ENCODE data around the gene AVPR2. TPM values are rescaled to one million over a fixed set of nuclear protein-coding genes. Genes with fewer than 3 reads are reported as not detected.

Gene AVPR2
- total RNA-seq, 1 donor from 2014 or later: not detected

DNA sequence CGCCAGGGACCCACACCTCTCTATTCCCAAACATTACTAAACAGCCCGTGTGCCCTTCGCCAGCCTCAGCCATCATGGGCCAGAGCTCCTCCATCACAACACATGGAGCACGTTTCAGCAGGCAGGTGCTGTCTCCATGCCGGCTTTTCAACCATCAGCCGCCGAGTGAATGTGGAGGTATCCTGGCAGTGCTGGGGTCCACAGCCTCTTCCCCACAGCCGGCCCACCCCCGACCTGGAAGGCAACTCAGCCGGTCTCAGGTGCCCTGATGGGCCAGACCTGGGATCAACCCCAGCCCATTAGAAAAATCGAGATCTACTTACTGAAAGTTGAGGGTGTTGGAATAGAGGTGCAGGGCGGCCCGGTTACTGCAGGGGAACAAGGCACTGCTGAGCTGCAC is 27.3 kb downstream of the AVPR2 start:
- H3K9me3 Mint-ChIP-seq (ENCODE audit: low read depth): peaks cover 10% of the 10 kb centered on the region

DNA sequence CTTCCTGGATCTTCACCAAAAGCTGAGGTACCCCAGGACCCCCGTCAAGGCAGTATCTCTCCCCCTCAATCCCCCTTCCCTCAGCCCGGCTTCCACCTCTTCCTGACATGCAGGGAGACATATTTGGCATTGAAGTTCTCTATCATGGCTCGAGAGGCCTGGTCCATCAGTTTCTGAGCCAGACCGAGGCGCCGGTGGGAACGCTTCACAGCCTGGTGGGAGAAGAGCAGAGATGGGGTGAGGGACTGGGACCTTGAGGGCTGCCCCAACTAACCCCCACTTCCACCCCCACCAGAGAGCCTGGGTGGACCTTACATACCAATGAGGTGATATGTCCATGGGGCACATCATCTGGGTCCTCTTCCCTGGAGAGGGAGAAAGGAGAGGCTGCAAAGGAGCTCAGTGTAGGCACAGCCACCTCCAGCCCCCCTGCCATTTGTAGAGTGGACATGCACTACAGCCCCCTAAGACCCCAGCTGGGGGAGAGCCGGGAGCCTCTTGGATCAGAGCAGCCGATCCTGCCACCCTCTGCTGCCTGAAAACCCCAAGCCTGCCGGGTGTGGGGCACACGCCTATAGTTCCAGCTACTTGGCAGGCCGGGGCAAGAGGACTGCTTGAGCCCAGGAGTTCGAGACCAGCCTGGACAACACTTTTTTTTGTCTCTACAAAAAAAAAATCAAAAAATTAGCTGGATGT is 27.9 kb downstream of the AVPR2 start:
- no peak overlapping the region for H3K27ac Mint-ChIP-seq
- no peak overlapping the region for H3K4me3 Mint-ChIP-seq (ENCODE audit: low read depth)

More for the DNA sequence above, 27.3 kb downstream of the AVPR2 start:
- Mint-ChIP-seq H3K4me3 (ENCODE audit: low read depth) (no peak overlapping the region), H3K27ac (no peak overlapping the region), H3K4me1 (ENCODE audit: low read depth) (peaks cover 9% of the 10 kb centered on the region), H3K27me3 (no peaks in the 10 kb centered on the region), H3K36me3 (ENCODE audit: insufficient read depth) (peaks cover 4% of the 10 kb centered on the region)
- DNase-seq (ENCODE audit: low spot score, unreplicated experiment): no peak
- TF ChIP-seq, protein P1, sequence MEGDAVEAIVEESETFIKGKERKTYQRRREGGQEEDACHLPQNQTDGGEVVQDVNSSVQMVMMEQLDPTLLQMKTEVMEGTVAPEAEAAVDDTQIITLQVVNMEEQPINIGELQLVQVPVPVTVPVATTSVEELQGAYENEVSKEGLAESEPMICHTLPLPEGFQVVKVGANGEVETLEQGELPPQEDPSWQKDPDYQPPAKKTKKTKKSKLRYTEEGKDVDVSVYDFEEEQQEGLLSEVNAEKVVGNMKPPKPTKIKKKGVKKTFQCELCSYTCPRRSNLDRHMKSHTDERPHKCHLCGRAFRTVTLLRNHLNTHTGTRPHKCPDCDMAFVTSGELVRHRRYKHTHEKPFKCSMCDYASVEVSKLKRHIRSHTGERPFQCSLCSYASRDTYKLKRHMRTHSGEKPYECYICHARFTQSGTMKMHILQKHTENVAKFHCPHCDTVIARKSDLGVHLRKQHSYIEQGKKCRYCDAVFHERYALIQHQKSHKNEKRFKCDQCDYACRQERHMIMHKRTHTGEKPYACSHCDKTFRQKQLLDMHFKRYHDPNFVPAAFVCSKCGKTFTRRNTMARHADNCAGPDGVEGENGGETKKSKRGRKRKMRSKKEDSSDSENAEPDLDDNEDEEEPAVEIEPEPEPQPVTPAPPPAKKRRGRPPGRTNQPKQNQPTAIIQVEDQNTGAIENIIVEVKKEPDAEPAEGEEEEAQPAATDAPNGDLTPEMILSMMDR (IDR thresholded peaks at IDR 0.05; ENCODE audit: unreplicated experiment): no peak

DNA sequence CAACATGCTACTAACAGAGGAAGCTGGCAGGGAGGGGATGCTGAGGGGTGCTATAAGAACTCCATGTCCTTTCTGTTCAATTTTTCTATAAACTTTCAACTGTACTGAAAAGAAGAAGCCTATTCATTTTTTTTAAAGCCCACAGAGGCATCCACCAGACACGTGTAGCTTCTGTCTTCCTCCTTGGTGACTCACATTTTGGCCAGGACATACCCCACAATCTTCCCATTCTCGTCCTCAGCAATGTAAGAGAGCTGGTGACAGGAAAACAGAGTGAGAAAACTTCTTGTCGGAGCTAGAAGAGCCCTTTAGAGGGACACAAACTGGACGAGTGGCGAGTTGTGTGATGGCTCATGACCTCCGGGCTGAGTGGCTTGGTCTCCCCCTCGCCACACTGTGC is 29.3 kb downstream of the AVPR2 start:
- H3K27me3 Mint-ChIP-seq: no peaks in the 10 kb centered on the region
- H3K9me3 Mint-ChIP-seq (ENCODE audit: low read depth): peaks cover 10% of the 10 kb centered on the region
- no peak for DNase-seq (ENCODE audit: low spot score, unreplicated experiment)
- H3K4me3 Mint-ChIP-seq (ENCODE audit: low read depth): peak overlapping the region; percentile 86
- peaks cover 7% of the 10 kb centered on the region for H3K4me1 Mint-ChIP-seq (ENCODE audit: low read depth)
- TF ChIP-seq, protein P1 (IDR thresholded peaks at IDR 0.05; ENCODE audit: unreplicated experiment): no peak
- no peak overlapping the region for H3K27ac Mint-ChIP-seq
- H3K36me3 Mint-ChIP-seq (ENCODE audit: insufficient read depth): peaks cover 4% of the 10 kb centered on the region

More for the DNA sequence above, 27.9 kb downstream of the AVPR2 start:
- TF ChIP-seq, protein P1 (IDR thresholded peaks at IDR 0.05; ENCODE audit: unreplicated experiment): no peak
- Mint-ChIP-seq H3K9me3 (ENCODE audit: low read depth) (peaks cover 10% of the 10 kb centered on the region), H3K4me1 (ENCODE audit: low read depth) (peaks cover 9% of the 10 kb centered on the region), H3K36me3 (ENCODE audit: insufficient read depth) (peaks cover 4% of the 10 kb centered on the region), H3K27me3 (no peaks in the 10 kb centered on the region)
- no peak for DNase-seq (ENCODE audit: low spot score, unreplicated experiment)

DNA sequence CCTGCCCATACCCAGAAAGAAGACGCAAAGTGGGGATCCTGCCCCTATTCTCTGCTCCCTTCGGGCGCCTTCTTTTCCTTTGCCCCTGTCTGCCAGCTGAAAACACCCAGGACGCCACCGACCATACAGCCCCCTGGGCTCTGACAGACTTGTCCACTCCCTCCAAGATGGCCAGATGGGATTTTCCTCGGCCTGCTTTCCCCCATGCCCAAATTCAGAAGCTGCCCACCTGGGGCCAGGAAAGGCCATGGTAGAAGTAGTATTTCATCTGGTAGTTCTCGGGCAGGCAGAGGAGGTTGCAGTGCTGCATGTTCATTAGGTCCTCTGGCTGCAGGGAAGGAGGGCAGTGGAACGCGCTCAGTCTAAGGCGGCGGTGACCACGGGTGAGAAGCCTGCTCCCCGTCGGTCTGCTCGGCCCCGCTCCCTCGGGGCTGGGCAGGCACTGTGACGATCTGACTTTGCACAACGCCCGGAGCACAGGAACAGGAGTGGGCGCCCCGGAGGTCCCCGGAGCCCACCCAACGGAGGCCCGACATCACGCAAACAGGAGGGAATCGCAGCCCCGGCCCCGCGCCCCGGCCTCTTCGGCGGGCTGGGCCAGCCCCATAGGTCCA is 29.8 kb downstream of the AVPR2 start:
- Mint-ChIP-seq H3K36me3 (ENCODE audit: insufficient read depth) (peaks cover 4% of the 10 kb centered on the region), H3K9me3 (ENCODE audit: low read depth) (peaks cover 7% of the 10 kb centered on the region), H3K27ac (no peak overlapping the region), H3K4me1 (ENCODE audit: low read depth) (peaks cover 5% of the 10 kb centered on the region), H3K4me3 (ENCODE audit: low read depth) (peak overlapping the region; percentile 86), H3K27me3 (no peaks in the 10 kb centered on the region)
- TF ChIP-seq, protein P1 (IDR thresholded peaks at IDR 0.05; ENCODE audit: unreplicated experiment): no peak
- no peak for DNase-seq (ENCODE audit: low spot score, unreplicated experiment)

DNA sequence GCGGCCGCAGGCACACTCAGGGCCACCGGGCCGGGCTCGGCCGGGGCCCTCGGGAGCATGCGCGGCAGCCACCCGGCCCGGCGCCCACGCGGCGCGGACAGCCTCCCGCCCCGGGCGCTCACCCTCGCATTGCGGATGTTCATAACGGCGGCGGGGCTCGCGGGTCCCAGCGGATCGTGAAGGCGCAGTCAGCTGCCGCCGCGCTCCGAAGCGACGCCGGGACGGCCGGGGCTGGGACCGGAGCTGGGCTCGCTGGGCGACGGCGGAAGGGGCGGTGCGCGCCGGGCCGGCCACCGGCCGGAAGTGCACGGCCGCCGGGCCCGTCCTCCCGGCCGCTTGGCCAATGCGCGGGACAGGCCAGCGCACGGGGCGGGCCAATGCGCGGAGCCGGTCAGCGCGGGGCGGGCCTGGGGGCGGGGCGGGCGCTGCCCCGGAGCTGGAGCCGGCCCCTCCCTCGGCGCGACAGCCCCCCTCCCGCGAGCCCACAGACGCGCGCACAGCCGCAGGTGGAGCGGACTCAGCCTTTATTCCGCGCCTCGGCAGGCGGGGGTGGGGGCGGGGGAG is 30.4 kb downstream of the AVPR2 start, which contains the start of gene NAA10:
Gene NAA10, minus strand, starts transcription at position 276 of the 564 bp plus-strand sequence. Its CDS starts 133 bp downstream, at position 143.
- TF ChIP-seq, protein P1 (IDR thresholded peaks at IDR 0.05; ENCODE audit: unreplicated experiment): no peak
- peaks cover 5% of the 10 kb centered on the region for H3K4me1 Mint-ChIP-seq (ENCODE audit: low read depth)
- DNase-seq (ENCODE audit: low spot score, unreplicated experiment): peak; percentile 58
- peaks cover 7% of the 10 kb centered on the region for H3K9me3 Mint-ChIP-seq (ENCODE audit: low read depth)
- H3K27me3 Mint-ChIP-seq: no peaks in the 10 kb centered on the region
- peak within 1 kb of the TSS; percentile 86 for H3K4me3 Mint-ChIP-seq (ENCODE audit: low read depth)
- no peak within 1 kb of the TSS for H3K27ac Mint-ChIP-seq
- H3K36me3 Mint-ChIP-seq (ENCODE audit: insufficient read depth): peaks cover 4% of the 10 kb centered on the region

Data from progenitor cell of endocrine pancreas (in vitro differentiated cells).